ENCODE measurements around the gene KRT25. TPM values are rescaled to one million over a fixed set of nuclear protein-coding genes. Genes with fewer than 3 reads are reported as not detected.
"Not testable (repeated sequence)": the region's sequence is repeated elsewhere in the genome, so short reads cannot be mapped to it uniquely, and the experiment has no call there.

KRT25 gene
- total RNA-seq, 1 donor from 2014 or later, result not detected

DNA sequence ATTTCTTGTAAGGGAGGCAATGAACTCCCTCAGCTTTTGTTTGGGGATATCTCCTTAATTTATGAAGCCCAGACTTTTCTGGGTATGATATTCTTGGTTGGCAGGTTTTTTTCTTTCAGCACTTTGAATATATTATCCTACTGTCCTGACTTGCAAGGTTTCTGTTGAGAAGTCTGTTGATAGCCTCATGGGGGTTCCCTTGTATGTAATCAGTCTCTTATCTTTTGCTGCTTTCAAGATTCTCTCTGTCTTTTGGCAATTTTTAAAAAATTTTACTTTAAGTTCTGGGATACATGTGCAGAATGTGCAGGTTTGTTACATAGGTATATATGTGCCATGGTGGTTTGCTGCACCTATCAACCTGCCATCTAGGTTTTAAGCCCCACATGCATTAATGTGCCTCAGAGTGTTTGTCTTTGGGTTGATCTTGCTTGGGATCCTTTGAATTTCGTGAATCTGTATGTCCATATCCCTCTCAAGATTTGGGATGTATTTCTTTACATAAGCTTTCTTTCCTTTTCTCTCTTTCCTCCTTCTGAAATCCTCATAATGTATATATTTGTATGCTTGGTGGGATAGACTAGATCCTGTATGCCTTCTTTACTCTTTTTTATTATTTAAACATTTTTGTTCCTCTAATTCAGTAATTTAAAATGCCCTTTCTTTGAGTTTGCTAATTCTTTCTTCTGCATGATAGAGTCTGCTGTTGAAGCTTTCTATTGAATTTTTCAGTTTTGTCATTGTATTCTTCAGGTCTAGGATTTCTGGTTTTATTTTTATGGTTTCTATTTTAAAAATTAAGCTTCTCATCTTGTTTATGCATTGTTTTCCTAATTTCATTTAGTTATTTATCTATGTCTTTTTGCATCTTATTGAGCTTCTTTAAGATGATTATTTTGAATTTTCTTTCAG lies 5.2 kb upstream of the KRT25 start:
- Mint-ChIP-seq H3K4me1 (ENCODE audit: low read depth, unreplicated experiment) (no peaks in the 10 kb centered on the region), H3K36me3 (ENCODE audit: unreplicated experiment) (peaks cover 19% of the 10 kb centered on the region), H3K4me3 (ENCODE audit: unreplicated experiment) (no peak overlapping the region), H3K9me3 (ENCODE audit: unreplicated experiment) (peaks cover 12% of the 10 kb centered on the region), H3K27me3 (ENCODE audit: unreplicated experiment) (no peaks in the 10 kb centered on the region), H3K27ac (ENCODE audit: unreplicated experiment) (no peak overlapping the region)
- no peak for DNase-seq
- TF ChIP-seq, protein P1, sequence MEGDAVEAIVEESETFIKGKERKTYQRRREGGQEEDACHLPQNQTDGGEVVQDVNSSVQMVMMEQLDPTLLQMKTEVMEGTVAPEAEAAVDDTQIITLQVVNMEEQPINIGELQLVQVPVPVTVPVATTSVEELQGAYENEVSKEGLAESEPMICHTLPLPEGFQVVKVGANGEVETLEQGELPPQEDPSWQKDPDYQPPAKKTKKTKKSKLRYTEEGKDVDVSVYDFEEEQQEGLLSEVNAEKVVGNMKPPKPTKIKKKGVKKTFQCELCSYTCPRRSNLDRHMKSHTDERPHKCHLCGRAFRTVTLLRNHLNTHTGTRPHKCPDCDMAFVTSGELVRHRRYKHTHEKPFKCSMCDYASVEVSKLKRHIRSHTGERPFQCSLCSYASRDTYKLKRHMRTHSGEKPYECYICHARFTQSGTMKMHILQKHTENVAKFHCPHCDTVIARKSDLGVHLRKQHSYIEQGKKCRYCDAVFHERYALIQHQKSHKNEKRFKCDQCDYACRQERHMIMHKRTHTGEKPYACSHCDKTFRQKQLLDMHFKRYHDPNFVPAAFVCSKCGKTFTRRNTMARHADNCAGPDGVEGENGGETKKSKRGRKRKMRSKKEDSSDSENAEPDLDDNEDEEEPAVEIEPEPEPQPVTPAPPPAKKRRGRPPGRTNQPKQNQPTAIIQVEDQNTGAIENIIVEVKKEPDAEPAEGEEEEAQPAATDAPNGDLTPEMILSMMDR (IDR thresholded peaks at IDR 0.05; ENCODE audit: partially characterized antibody, unreplicated experiment), result no peak

DNA sequence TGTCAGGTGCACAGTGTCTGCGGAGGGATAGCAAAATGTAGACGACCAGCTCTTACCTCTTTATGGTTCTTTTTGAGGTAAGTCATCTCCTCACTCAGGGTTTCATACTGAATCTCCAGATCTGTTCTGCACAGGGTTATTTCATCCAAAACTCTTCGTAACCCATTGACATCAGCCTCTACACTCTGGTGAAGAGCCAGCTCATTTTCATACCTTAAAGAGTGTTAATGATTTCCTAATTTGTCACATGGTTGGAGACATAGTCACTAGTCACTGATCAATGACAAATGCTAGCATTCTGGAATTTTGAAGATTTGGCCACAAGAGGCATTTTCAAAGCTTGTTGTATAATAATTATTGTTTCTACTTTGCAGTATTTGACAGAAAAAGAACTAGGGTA lies 1.3 kb downstream of the KRT25 start:
- no peak overlapping the region for H3K27ac Mint-ChIP-seq (ENCODE audit: unreplicated experiment)
- peaks cover 1% of the 10 kb centered on the region for H3K9me3 Mint-ChIP-seq (ENCODE audit: unreplicated experiment)
- no peaks in the 10 kb centered on the region for H3K27me3 Mint-ChIP-seq (ENCODE audit: unreplicated experiment)
- H3K4me1 Mint-ChIP-seq (ENCODE audit: low read depth, unreplicated experiment), result no peaks in the 10 kb centered on the region
- TF ChIP-seq, protein P1 (IDR thresholded peaks at IDR 0.05; ENCODE audit: partially characterized antibody, unreplicated experiment), result no peak
- no peak overlapping the region for H3K4me3 Mint-ChIP-seq (ENCODE audit: unreplicated experiment)
- no peaks in the 10 kb centered on the region for H3K36me3 Mint-ChIP-seq (ENCODE audit: unreplicated experiment)
- no peak for DNase-seq

DNA sequence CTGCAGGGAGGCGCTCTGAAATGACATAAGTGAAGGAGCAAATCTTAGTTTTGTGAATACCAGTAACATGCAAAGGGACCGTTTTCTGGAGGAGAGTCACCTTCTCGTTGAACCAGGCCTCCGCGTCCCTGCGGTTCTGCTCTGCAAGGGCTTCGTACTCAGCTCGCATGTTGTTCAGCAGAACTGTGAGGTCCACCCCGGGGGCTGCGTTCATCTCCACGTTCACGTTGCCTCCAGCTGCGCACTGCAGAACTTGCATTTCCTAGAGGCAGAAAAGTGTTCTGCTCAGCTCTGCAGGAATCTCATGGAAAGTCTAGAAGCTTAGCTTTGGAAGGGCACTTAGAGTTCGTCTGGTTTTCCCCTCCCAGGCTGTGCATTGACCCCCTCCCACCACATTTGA lies 4.1 kb downstream of the KRT25 start:
- Mint-ChIP-seq H3K36me3 (ENCODE audit: unreplicated experiment) (no peaks in the 10 kb centered on the region), H3K4me1 (ENCODE audit: low read depth, unreplicated experiment) (no peaks in the 10 kb centered on the region), H3K27ac (ENCODE audit: unreplicated experiment) (no peak overlapping the region), H3K9me3 (ENCODE audit: unreplicated experiment) (peaks cover 1% of the 10 kb centered on the region), H3K4me3 (ENCODE audit: unreplicated experiment) (no peak overlapping the region), H3K27me3 (ENCODE audit: unreplicated experiment) (no peaks in the 10 kb centered on the region)
- DNase-seq, result no peak
- TF ChIP-seq, protein P1 (IDR thresholded peaks at IDR 0.05; ENCODE audit: partially characterized antibody, unreplicated experiment), result no peak

DNA sequence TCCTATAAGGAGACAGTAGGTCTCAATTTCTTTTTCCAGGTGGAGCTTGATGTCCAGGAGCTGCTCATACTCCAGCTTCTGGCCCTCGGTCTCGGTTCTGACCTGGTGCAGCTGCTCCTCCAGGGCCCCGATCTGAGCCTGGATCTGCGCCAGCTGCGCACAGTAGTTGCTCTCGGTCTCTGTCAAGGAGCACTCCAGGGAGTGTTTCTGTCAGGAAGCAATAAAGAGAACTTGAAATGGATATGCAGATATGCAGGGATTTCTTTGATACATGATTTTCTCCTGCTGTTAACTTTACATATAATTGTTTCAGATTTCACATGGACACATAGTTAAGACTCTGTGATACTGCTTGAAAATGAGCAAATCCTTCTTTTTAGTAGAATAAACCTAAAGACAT lies 4.7 kb downstream of the KRT25 start:
- Mint-ChIP-seq H3K27ac (ENCODE audit: unreplicated experiment) (no peak overlapping the region), H3K27me3 (ENCODE audit: unreplicated experiment) (no peaks in the 10 kb centered on the region)
- TF ChIP-seq, protein P1 (IDR thresholded peaks at IDR 0.05; ENCODE audit: partially characterized antibody, unreplicated experiment), result no peak

DNA sequence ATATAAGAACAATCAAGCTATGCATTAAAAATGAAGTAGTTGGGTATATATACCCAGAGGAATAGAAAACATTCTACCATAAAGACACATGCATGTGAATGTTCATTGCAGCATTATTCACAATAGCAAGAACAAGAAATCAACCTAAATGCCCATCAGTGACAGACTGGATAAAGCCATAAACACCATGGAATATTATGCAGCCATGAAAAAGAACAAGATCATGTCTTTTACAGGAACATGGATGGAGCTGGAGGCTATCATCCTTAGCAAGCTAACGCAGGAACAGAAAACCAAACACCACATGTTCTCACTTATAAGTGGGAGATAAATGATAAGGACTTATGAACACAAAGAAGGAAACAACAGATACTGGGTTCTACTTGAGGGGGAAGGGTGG lies 6.5 kb downstream of the KRT25 start:
- not testable (repeated sequence) for H3K27ac Mint-ChIP-seq (ENCODE audit: unreplicated experiment); H3K27me3 Mint-ChIP-seq (ENCODE audit: unreplicated experiment); H3K4me1 Mint-ChIP-seq (ENCODE audit: low read depth, unreplicated experiment); DNase-seq; H3K4me3 Mint-ChIP-seq (ENCODE audit: unreplicated experiment); H3K36me3 Mint-ChIP-seq (ENCODE audit: unreplicated experiment); H3K9me3 Mint-ChIP-seq (ENCODE audit: unreplicated experiment)

More for the DNA sequence above, 4.7 kb downstream of the KRT25 start:
- Mint-ChIP-seq H3K9me3 (ENCODE audit: unreplicated experiment) (peaks cover under 1% of the 10 kb centered on the region), H3K36me3 (ENCODE audit: unreplicated experiment) (no peaks in the 10 kb centered on the region), H3K4me3 (ENCODE audit: unreplicated experiment) (no peak overlapping the region), H3K4me1 (ENCODE audit: low read depth, unreplicated experiment) (no peaks in the 10 kb centered on the region)
- no peak for DNase-seq

Measured in glutamatergic neuron (in vitro differentiated cells).